Testis (tissue), 2 donors: ENCODE measurements around the gene DCXR.

Source experiments
- CTCF ChIP-seq, 3 experiments: fragments of 450-650 bp in 2 of 3; fragments of 200-600 bp in 1 of 3; sonication (generic) in 1 of 3; IDR thresholded peaks; one replicate each; pipeline ENCODE4 v1.5.1; 2016 to 2019; ENCODE audit warnings: antibody characterized with exemption in 3 of 3, mild to moderate bottlenecking in 2 of 3, moderate library complexity in 1 of 3
- POLR2A ChIP-seq: fragments of 450-650 bp; IDR thresholded peaks from one replicate; pipeline ENCODE4 v1.6.1; 2017; ENCODE audit warnings: antibody characterized with exemption, mild to moderate bottlenecking, moderate library complexity

GRCh38 chr17:82049521-82049971 is 12.0 kb upstream of the DCXR start:
- TF ChIP-seq CTCF (IDR thresholded peaks at IDR 0.05) (no peak), POLR2A (no peak)
